K562 (cell line): Measurements from ENCODE around the gene APC. TPM values are rescaled to one million over a fixed set of nuclear protein-coding genes. Genes with fewer than 3 reads are reported as not detected.
A peak's percentile ranks its signal among the peaks of the same experiment; 100 is the strongest.

Experiments used
- ATF1 ChIP-seq, 2 experiments: fragments of 450-650 bp in 1 of 2; IDR thresholded peaks; 2 replicates each; pipeline ENCODE4 v1.6.1; 2016; ENCODE audit warnings: missing compliant biosample characterization in 1 of 2, missing genetic modification characterization in 1 of 2
- CBX1 ChIP-seq: sonication (generic); IDR thresholded peaks from 2 replicates; pipeline ENCODE4 v1.6.1; 2016; ENCODE audit warnings: antibody characterized with exemption, low read depth, mild to moderate bottlenecking
- COPS2 ChIP-seq: fragments of 450-650 bp; conservative IDR thresholded peaks from 2 replicates; pipeline ENCODE4 v1.6.1; 2016; ENCODE audit warnings: mild to moderate bottlenecking, moderate library complexity
- CREB1 ChIP-seq, 2 experiments: sonication (generic) in 1 of 2; formaldehyde crosslinking in 1 of 2; IDR thresholded peaks; 2 replicates each; pipeline versions ENCODE4 v1.6.1 to v1.8.0; 2012 to 2022; ENCODE audit warnings: inconsistent platforms in 1 of 2, mild to moderate bottlenecking in 1 of 2, missing genetic modification reagents in 1 of 2, moderate library complexity in 1 of 2
- CSDE1 ChIP-seq, 2 experiments: fragments of 450-650 bp; IDR thresholded peaks; 2 replicates each; pipeline ENCODE4 v1.6.1; 2016; ENCODE audit warnings: mild to moderate bottlenecking in 1 of 2
- DDX20 ChIP-seq: fragments of 450-650 bp; IDR thresholded peaks from 2 replicates; pipeline ENCODE4 v1.6.1; 2016; ENCODE audit warnings: missing genetic modification characterization, low read depth, mild to moderate bottlenecking, missing compliant biosample characterization, moderate library complexity
- DNMT1 ChIP-seq: fragments of 450-650 bp; IDR thresholded peaks from 2 replicates; pipeline ENCODE4 v1.6.1; 2016; ENCODE audit warnings: antibody characterized with exemption, mild to moderate bottlenecking
- ETS2 ChIP-seq: IDR thresholded peaks from 2 replicates; pipeline ENCODE4 v1.6.1; 2016; ENCODE audit warnings: borderline replicate concordance, missing genetic modification characterization, mild to moderate bottlenecking, moderate library complexity, missing compliant biosample characterization; ENCODE audit not compliant: poor library complexity, severe bottlenecking
- KLF10 ChIP-seq: fragments of 250-450 bp; sonication (Bioruptor Pico); IDR thresholded peaks from 2 replicates; pipeline ENCODE4 v1.6.1; 2021; ENCODE audit warnings: matching md5 sums
- LEF1 ChIP-seq: fragments of 450-650 bp; IDR thresholded peaks from 2 replicates; pipeline ENCODE4 v1.6.1; 2016; ENCODE audit warnings: mild to moderate bottlenecking
- NCOA4 ChIP-seq: fragments of 450-650 bp; IDR thresholded peaks from 2 replicates; pipeline ENCODE4 v1.6.1; 2018; ENCODE audit warnings: mild to moderate bottlenecking; ENCODE audit not compliant: partially characterized antibody
- NFE2 ChIP-seq: IDR thresholded peaks from 2 replicates; pipeline ENCODE4 v1.6.1; 2014; ENCODE audit warnings: antibody characterized with exemption, low read depth
- PCBP1 ChIP-seq: fragments of 200-400 bp; formaldehyde crosslinking; IDR thresholded peaks from 2 replicates; pipeline ENCODE4 v1.6.1; 2018; ENCODE audit warnings: mild to moderate bottlenecking, low read depth, low read length; ENCODE audit not compliant: poor library complexity, severe bottlenecking
- RBM34 ChIP-seq: fragments of 200-400 bp; formaldehyde crosslinking; IDR thresholded peaks from 2 replicates; pipeline ENCODE4 v1.6.1; 2018; ENCODE audit warnings: low read length, borderline replicate concordance; ENCODE audit not compliant: insufficient read depth
- SMARCA4 ChIP-seq: fragments of 450-650 bp; IDR thresholded peaks from 2 replicates; pipeline ENCODE4 v1.6.1; 2016
- SNRNP70 ChIP-seq: fragments of 200-400 bp; formaldehyde crosslinking; optimal IDR thresholded peaks from 2 replicates; pipeline ENCODE3; 2017; ENCODE audit warnings: low read depth, low read length
- SP2 ChIP-seq: IDR thresholded peaks from 2 replicates; pipeline ENCODE4 v1.6.1; 2011; ENCODE audit warnings: mild to moderate bottlenecking, low read depth, low read length, moderate library complexity; ENCODE audit not compliant: poor library complexity, severe bottlenecking; ENCODE audit errors: extremely low read depth
- SREBF1 ChIP-seq: fragments of 150-350 bp; IDR thresholded peaks from 2 replicates; pipeline ENCODE4 v1.6.1; 2014; ENCODE audit warnings: antibody characterized with exemption, low read depth, low read length, borderline replicate concordance
- ZBTB7A ChIP-seq: IDR thresholded peaks from 2 replicates; pipeline ENCODE4 v1.6.1; 2011; ENCODE audit warnings: low read depth, mild to moderate bottlenecking, low read length, moderate library complexity, borderline replicate concordance; ENCODE audit not compliant: control insufficient read depth
- ZNF143 ChIP-seq: sonication (generic); formaldehyde crosslinking; IDR thresholded peaks from 2 replicates; pipeline ENCODE4 v1.9.0; 2022; ENCODE audit warnings: mild to moderate bottlenecking, missing genetic modification reagents
- ZNF311 ChIP-seq: fragments of 250-450 bp; sonication (Bioruptor Pico); IDR thresholded peaks from 2 replicates; pipeline ENCODE4 v1.4.0; 2020; ENCODE audit warnings: mild to moderate bottlenecking, moderate library complexity
- ZNF324 ChIP-seq: fragments of 250-450 bp; sonication (Bioruptor Pico); IDR thresholded peaks from 2 replicates; pipeline ENCODE4 v1.4.0; 2020; ENCODE audit warnings: mild to moderate bottlenecking
- ZNF445 ChIP-seq: fragments of 250-450 bp; sonication (Bioruptor Pico); IDR thresholded peaks from 2 replicates; pipeline ENCODE4 v1.4.0; 2020; ENCODE audit warnings: low read depth, mild to moderate bottlenecking, moderate library complexity
- ZNF551 ChIP-seq: fragments of 250-450 bp; sonication (Bioruptor Pico); IDR thresholded peaks from 2 replicates; pipeline ENCODE4 v1.5.0; 2021; ENCODE audit warnings: mild to moderate bottlenecking, moderate library complexity
- polyA plus RNA-seq, 8 experiments: library from polyadenylated mRNA; depleted of rRNA in 4 of 8; stranded (reverse) in 5 of 8; unstranded in 3 of 8; fragments of >200 nt; fragmentation: Nextera tagmentation in 2 of 8; fragmentation: Illumina TruSeq in 1 of 8; extraction: Ambion mirVana in 2 of 8; extraction: Trizol in 1 of 8; gene quantifications; 2 replicates each; pipeline versions ENCODE4 v1.2.1 to v1.2.3, GENCODE V29; 2011 to 2014; ENCODE audit warnings: inconsistent platforms in 1 of 8, missing spikeins in 1 of 8
- total RNA-seq, 7 experiments: library from RNA; depleted of rRNA in 6 of 7; stranded (reverse); fragments of >200 nt in 6 of 7; fragmentation: Illumina TruSeq in 2 of 7; extraction: Trizol in 2 of 7; gene quantifications; 2 replicates each; pipeline versions ENCODE4 v1.2.1 to v1.2.3, GENCODE V29; 2011 to 2021; ENCODE audit warnings: low replicate concordance in 1 of 7
- TF ChIP-seq, protein P1 (sequence below): sonication (generic); formaldehyde crosslinking; IDR thresholded peaks from 2 replicates; pipeline ENCODE4 v1.8.1; 2023; ENCODE audit warnings: mild to moderate bottlenecking, missing genetic modification reagents
- TF ChIP-seq, protein P2 (sequence below): sonication (generic); formaldehyde crosslinking; IDR thresholded peaks from 2 replicates; pipeline ENCODE4 v1.8.0; 2022; ENCODE audit warnings: mild to moderate bottlenecking, low read depth, missing genetic modification reagents

The APC gene
- total and polyA plus RNA-seq, 9 of the 15 experiments (the other 6 are each of a cell fraction or from before 2014, with no cell fraction given), result 5.7 to 29.5 (median 15.4) TPM

DNA sequence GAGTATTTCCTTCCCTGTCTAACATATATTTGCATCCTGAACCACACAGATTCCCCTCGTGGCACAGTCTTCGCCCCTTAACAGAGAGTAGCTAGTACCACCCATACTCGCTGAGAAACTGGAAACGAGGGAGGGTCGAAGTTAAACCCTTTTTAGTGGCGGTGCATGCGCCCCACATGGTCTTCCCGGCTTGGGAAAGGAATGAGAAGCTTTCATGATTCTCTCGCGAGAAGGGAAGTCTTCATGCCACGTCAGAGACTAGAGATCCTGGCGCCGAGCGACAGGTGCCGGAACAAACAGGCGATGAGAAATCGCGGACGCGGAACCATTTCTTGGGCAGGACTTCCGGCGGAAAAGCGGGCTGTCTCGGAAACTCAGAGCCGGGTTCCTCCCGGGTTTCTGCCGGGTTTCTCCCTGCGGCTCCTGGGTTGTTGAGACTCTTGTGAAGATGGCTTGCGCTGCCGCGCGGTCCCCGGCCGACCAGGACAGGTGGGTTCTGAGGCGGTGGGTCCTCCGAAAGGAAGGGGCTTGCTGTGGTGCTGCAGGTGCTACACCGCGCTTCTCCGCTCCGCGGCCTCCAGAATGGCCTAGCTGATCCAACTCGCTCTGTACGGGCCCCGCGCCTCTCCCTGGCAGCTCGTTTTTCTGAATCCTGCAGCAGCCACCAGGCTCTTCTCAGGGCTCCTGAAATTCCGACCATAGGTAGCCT, 123.4 kb downstream of the APC start, which contains the start of gene SRP19 (continued):
- TF ChIP-seq, protein P1, sequence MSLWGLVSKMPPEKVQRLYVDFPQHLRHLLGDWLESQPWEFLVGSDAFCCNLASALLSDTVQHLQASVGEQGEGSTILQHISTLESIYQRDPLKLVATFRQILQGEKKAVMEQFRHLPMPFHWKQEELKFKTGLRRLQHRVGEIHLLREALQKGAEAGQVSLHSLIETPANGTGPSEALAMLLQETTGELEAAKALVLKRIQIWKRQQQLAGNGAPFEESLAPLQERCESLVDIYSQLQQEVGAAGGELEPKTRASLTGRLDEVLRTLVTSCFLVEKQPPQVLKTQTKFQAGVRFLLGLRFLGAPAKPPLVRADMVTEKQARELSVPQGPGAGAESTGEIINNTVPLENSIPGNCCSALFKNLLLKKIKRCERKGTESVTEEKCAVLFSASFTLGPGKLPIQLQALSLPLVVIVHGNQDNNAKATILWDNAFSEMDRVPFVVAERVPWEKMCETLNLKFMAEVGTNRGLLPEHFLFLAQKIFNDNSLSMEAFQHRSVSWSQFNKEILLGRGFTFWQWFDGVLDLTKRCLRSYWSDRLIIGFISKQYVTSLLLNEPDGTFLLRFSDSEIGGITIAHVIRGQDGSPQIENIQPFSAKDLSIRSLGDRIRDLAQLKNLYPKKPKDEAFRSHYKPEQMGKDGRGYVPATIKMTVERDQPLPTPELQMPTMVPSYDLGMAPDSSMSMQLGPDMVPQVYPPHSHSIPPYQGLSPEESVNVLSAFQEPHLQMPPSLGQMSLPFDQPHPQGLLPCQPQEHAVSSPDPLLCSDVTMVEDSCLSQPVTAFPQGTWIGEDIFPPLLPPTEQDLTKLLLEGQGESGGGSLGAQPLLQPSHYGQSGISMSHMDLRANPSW (CRISPR knock-in tag), result peak; percentile 91; the same call in 1 of the 2 replicates
- TF ChIP-seq DNMT1, result no peak
- TF ChIP-seq CBX1, result peak; percentile 69
- no peak for TF ChIP-seq NCOA4
- peak; percentile 36; the same call in 1 of the 2 replicates for TF ChIP-seq NFE2
- TF ChIP-seq RBM34, result no peak
- TF ChIP-seq ZNF445, result no peak
- TF ChIP-seq SP2, result peak; percentile 51
- no peak; the same call in 1 of the 2 replicates for TF ChIP-seq ZNF143 (CRISPR knock-in tag)
- TF ChIP-seq SMARCA4, result 0 out of 2 replicates have a peak, but pooled peaks have one; percentile 7
- no peak for TF ChIP-seq ZNF551
- peak; percentile 45; the same call in 1 of the 2 replicates for TF ChIP-seq ZNF311 (CRISPR knock-in tag)
- TF ChIP-seq ATF1 (CRISPR knock-in tag; IDR thresholded peaks at IDR 0.05), result peak; percentile 63
- peak; percentile 95 for TF ChIP-seq ATF1 (tag; IDR thresholded peaks at IDR 0.05)
- peak; percentile 86 for TF ChIP-seq CREB1 (IDR thresholded peaks at IDR 0.05)
- TF ChIP-seq CREB1 (CRISPR knock-in tag; IDR thresholded peaks at IDR 0.05), result peak; percentile 89
- 0 out of 2 replicates have a peak, but pooled peaks have one; percentile 17 for TF ChIP-seq ZBTB7A
- TF ChIP-seq ZNF324 (CRISPR knock-in tag), result 0 out of 2 replicates have a peak, but pooled peaks have one; percentile 25
- TF ChIP-seq LEF1, result no peak
- TF ChIP-seq, protein P2, sequence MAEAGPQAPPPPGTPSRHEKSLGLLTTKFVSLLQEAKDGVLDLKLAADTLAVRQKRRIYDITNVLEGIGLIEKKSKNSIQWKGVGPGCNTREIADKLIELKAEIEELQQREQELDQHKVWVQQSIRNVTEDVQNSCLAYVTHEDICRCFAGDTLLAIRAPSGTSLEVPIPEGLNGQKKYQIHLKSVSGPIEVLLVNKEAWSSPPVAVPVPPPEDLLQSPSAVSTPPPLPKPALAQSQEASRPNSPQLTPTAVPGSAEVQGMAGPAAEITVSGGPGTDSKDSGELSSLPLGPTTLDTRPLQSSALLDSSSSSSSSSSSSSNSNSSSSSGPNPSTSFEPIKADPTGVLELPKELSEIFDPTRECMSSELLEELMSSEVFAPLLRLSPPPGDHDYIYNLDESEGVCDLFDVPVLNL (CRISPR knock-in tag), result no peak
- TF ChIP-seq COPS2, result no peak
- no peak for TF ChIP-seq CSDE1 (IDR thresholded peaks at IDR 0.05)
- no peak for TF ChIP-seq DDX20
- no peak for TF ChIP-seq PCBP1
- no peak for TF ChIP-seq SREBF1
- TF ChIP-seq KLF10 (CRISPR knock-in tag), result no peak
- no peak for TF ChIP-seq SNRNP70
- TF ChIP-seq ETS2, result no peak
